Ectodermal cell (in vitro differentiated cells): ENCODE measurements around the gene TREM1.
"Not testable (repeated sequence)": the region's sequence is repeated elsewhere in the genome, so short reads cannot be mapped to it uniquely, and the experiment has no call there.

Source experiments
- H3K27ac ChIP-seq: 2 replicates; pipeline ENCODE4 v1.7.0; 2013; ENCODE audit warnings: mild to moderate bottlenecking, low read depth, low read length; ENCODE audit not compliant: insufficient read depth, poor library complexity, severe bottlenecking
- H3K27me3 ChIP-seq: 2 replicates; pipeline ENCODE4 v1.7.0; 2013; ENCODE audit warnings: mild to moderate bottlenecking, low read length; ENCODE audit not compliant: insufficient read depth, control insufficient read depth, poor library complexity, severe bottlenecking
- H3K36me3 ChIP-seq: one replicate; pipeline ENCODE4 v1.7.0; 2013; ENCODE audit warnings: low read length; ENCODE audit not compliant: control insufficient read depth, insufficient read depth
- H3K4me1 ChIP-seq: one replicate; pipeline ENCODE4 v1.7.0; 2013; ENCODE audit warnings: low read length; ENCODE audit not compliant: control insufficient read depth, insufficient read depth
- H3K4me3 ChIP-seq: 2 replicates; pipeline ENCODE4 v1.7.0; 2013; ENCODE audit warnings: low read depth, low read length, control low read depth; ENCODE audit not compliant: insufficient read depth
- H3K9me3 ChIP-seq: 2 replicates; pipeline ENCODE4 v1.7.0; 2013; ENCODE audit warnings: mild to moderate bottlenecking, low read length, moderate library complexity; ENCODE audit not compliant: control insufficient read depth
- WGBS, 2 experiments: methylation state at CpG; one replicate each; pipeline ENCODE4 v1.1.7; 2013; ENCODE audit warnings: missing lambda C conversion rate in 2 of 2; 5-methylcytosine and 5-hydroxymethylcytosine counted together

TREM1 gene

DNA sequence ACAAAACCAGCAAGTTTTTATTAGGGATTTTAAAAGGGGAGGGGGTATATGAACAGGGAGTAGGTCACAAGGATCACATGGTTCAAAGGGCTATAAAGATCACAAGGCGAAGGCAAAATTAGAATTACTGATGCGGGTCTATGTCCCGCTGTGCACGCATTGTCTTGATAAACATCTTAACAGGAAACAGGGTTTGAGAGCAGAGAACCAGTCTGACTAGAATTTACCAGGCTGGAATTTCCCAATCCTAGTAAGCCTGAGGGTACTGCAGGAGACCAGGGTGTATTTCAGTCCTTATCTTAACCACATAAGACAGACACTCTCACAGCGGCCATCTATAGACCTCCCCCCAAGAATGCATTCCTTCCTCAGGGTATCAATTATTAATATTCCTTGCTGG lies 10.8 kb upstream of the TREM1 start:
- H3K4me1 ChIP-seq, H3K9me3 ChIP-seq, H3K27me3 ChIP-seq, H3K4me3 ChIP-seq, H3K36me3 ChIP-seq, H3K27ac ChIP-seq: not testable (repeated sequence)
- WGBS, 2 experiments = 90% methylated on average over 5 of the region's 5 CpGs

GRCh38 chr6:41294214-41294872 lies 7.9 kb upstream of the TREM1 start:
- no peaks in the 10 kb centered on the region for H3K9me3 ChIP-seq
- no peak overlapping the region for H3K27ac ChIP-seq
- no peaks in the 10 kb centered on the region for H3K27me3 ChIP-seq
- no peaks in the 10 kb centered on the region for H3K4me1 ChIP-seq
- no peaks in the 10 kb centered on the region for H3K36me3 ChIP-seq
- WGBS, 2 experiments = 94 to 95% methylated on average over 3 of the region's 3 CpGs
- H3K4me3 ChIP-seq = no peak overlapping the region

DNA sequence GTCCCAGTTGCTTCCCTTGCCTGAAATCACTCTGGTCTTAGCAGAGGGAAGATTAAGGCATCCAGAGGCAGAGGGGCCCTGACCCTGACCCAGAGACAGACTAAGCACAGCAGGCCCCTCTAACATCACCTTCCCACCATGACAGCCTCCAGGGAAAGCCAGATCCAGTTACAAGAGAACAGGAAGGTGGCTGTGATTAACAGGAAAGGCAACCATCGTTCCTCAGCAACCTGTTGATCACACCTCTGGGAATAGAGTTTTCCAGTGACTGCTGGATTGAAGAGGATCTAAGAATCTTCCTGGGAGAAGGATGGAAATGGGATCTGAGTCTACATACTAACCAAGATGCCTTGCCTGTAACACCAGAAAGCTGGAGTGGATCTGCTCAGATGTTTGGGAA lies 5.2 kb upstream of the TREM1 start:
- no peaks in the 10 kb centered on the region for H3K36me3 ChIP-seq
- peaks cover 4% of the 10 kb centered on the region for H3K4me1 ChIP-seq
- H3K4me3 ChIP-seq = no peak overlapping the region
- no peak overlapping the region for H3K27ac ChIP-seq
- no peaks in the 10 kb centered on the region for H3K27me3 ChIP-seq
- H3K9me3 ChIP-seq = no peaks in the 10 kb centered on the region
- 89 to 100% methylated on average over 1 of the region's 1 CpG for WGBS, 2 experiments

DNA sequence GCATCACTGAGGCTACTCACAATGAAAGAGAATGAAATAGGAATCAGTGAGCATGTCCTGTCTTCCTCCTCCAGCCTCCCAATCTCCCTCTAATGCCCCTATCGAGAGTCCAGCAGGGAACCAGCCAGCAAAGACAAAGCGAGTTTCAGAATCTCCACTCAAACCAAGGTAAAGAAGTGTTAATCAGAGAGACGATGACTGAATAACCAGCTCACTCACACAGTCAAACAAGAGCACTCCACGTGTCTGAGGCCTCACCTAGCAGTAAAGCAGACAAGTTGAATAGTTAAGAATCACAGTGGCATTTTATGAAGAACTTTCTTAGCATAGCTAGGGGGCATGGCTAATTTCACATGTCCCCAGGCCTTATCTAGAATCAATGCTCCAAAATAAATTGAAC lies 3.3 kb upstream of the TREM1 start:
- H3K4me3 ChIP-seq = no peak overlapping the region
- peaks cover 5% of the 10 kb centered on the region for H3K4me1 ChIP-seq
- no peaks in the 10 kb centered on the region for H3K9me3 ChIP-seq
- 30 to 38% methylated on average over 4 of the region's 4 CpGs for WGBS, 2 experiments
- H3K36me3 ChIP-seq = no peaks in the 10 kb centered on the region
- H3K27ac ChIP-seq = no peak overlapping the region
- no peaks in the 10 kb centered on the region for H3K27me3 ChIP-seq

- no peak overlapping the region for H3K27ac ChIP-seq
- 89 to 96% methylated on average over 2 of the region's 2 CpGs for WGBS, 2 experiments
- H3K4me1 ChIP-seq = peaks cover 5% of the 10 kb centered on the region
- no peak overlapping the region for H3K4me3 ChIP-seq
- H3K36me3 ChIP-seq = no peaks in the 10 kb centered on the region
- H3K27me3 ChIP-seq = no peaks in the 10 kb centered on the region
- no peaks in the 10 kb centered on the region for H3K9me3 ChIP-seq
These were observed 2.3 kb upstream of the TREM1 start for GRCh38 chr6:41288754-41289129.

GRCh38 chr6:41288030-41288753 lies 1.7 kb upstream of the TREM1 start:
- Histone ChIP-seq H3K9me3 (no peaks in the 10 kb centered on the region), H3K27me3 (no peaks in the 10 kb centered on the region), H3K27ac (no peak overlapping the region), H3K36me3 (no peaks in the 10 kb centered on the region), H3K4me3 (no peak overlapping the region), H3K4me1 (peaks cover 5% of the 10 kb centered on the region)
- WGBS, 2 experiments = 89 to 91% methylated on average over 6 of the region's 6 CpGs

DNA sequence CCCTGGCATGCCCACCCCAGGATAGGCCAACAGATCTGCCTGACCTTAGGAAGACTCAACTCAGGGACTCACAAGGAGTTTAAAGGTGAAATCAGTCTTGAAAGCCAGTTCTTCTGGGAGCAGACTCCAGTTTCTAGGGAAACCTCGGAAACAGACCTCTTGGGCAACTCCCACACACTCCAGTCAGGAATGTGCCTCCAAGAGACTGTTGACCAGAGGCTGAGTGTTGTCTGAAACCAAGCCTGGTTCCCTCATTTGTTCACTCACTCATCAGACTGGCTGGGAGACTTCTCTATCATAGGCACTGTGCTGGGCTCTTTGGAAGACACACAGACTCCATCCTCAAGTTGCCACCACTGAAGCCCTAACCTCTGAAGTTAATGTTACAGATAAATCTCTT lies 1.8 kb downstream of the TREM1 start:
- Histone ChIP-seq H3K4me1 (peaks cover 5% of the 10 kb centered on the region), H3K27ac (no peak overlapping the region), H3K4me3 (no peak overlapping the region), H3K9me3 (no peaks in the 10 kb centered on the region), H3K27me3 (no peaks in the 10 kb centered on the region), H3K36me3 (no peaks in the 10 kb centered on the region)
- 86 to 90% methylated on average over 1 of the region's 1 CpG for WGBS, 2 experiments

DNA sequence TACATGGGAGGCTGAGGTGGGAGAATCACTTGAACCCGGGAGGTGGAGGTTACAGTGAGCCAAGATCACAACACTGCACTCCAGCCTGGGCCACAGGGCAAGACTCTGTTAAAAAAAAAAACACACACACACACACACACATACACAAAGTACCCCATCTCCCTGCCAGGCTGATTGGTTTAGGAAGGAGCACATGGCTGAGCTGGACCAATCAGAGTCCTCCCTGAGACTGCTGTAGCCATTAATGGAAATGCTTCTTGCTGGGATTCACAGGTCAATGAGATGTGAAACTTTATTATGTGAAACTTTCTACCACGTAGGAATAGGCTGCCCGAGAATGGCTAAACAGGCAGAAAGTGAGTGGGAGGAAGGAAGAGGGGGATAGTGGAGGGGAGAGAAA lies 2.9 kb downstream of the TREM1 start:
- Histone ChIP-seq H3K36me3 (no peaks in the 10 kb centered on the region), H3K4me1 (peaks cover 5% of the 10 kb centered on the region), H3K4me3 (no peak overlapping the region), H3K9me3 (no peaks in the 10 kb centered on the region), H3K27ac (no peak overlapping the region), H3K27me3 (no peaks in the 10 kb centered on the region)
- WGBS, 2 experiments = 94 to 98% methylated on average over 3 of the region's 3 CpGs

- H3K27me3 ChIP-seq = no peaks in the 10 kb centered on the region
- H3K27ac ChIP-seq = no peak overlapping the region
- H3K4me1 ChIP-seq = no peaks in the 10 kb centered on the region
- H3K4me3 ChIP-seq = no peak overlapping the region
- H3K9me3 ChIP-seq = no peaks in the 10 kb centered on the region
- no peaks in the 10 kb centered on the region for H3K36me3 ChIP-seq
- 94 to 95% methylated on average over 1 of the region's 1 CpG for WGBS, 2 experiments
These were observed 6.0 kb downstream of the TREM1 start for GRCh38 chr6:41280381-41281057.

- Histone ChIP-seq H3K4me1 (no peaks in the 10 kb centered on the region), H3K27me3 (no peaks in the 10 kb centered on the region), H3K36me3 (no peaks in the 10 kb centered on the region), H3K9me3 (no peaks in the 10 kb centered on the region), H3K4me3 (no peak overlapping the region), H3K27ac (no peak overlapping the region)
- 29 to 32% methylated on average over 10 of the region's 10 CpGs for WGBS, 2 experiments
These were observed 7.6 kb downstream of the TREM1 start for GRCh38 chr6:41278699-41279405.
